ENCODE data around the gene JSRP1.

The JSRP1 gene

DNA sequence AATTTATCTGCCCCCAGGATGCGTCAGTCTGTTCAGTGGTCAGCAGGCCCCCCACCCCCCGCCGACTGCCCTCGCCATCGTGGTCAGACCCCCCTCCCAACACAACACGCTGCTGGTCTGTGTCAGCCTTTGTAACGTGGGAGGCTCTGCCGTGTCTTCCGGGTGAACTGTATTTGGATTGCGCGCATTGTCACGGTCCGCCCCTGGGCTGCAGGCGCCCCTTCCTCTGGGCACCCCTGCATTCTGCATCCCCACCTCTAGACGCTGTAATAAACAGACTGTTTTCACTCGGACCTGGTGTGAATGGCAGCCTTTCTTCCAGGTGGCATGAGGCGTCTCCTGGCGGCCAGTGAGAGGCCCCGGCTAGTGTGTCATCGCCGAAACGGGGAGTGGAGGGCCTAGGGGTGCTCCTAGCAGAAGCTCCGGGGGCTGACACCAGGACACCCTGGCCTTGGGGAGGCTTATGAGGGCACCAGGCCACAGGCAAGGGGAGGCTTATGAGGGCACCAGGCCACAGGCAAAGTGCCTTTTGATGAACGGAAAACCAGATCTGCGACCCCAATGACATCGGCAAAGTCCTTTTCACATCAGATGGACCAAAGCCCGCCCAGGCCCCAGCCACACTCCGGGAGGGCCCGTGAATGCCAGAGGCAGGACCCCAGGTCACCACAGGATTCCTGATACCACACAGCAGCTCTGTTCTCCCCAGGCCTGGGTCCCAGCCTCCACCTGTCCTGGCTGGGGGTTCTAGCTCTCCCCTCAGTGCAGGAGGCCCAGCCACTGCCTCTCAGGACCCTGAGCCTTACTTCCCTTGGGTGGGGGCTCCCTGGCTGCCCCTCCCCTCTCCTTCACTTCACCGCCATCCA lies 23.7 kb downstream of the JSRP1 start:
- DNase-seq (ENCODE audit: low spot score) = no peak

DNA sequence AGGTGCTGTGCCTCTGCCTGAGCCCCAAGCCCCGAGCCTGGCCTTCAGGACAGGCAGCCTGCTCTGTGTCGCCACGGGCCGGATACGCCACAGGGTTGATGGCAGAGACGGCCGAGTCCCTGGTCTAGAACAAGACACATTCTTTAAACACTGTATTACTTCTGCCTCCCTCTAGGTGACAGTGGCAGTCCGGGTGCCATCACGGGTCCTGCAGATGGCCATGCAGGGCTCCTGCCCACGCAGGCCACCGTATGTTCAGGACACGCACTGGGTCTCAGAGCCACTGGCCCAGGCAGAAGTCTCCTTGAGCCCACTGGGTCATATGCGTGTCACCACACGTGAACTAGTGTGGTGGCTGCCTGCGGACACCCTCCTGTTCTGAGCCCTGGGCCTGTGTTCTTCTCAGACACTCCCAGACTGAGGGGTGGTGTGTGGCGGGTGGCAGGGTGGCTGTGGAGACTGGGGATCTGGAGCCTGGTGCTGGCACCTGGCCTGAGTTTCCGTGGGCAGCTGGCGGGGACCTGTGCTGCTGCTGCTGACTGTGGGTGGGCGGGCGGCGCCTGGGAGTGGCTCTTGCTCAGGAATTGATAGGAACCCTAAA lies 24.5 kb downstream of the JSRP1 start:
- peak; percentile 79 for DNase-seq (ENCODE audit: low spot score)

DNA sequence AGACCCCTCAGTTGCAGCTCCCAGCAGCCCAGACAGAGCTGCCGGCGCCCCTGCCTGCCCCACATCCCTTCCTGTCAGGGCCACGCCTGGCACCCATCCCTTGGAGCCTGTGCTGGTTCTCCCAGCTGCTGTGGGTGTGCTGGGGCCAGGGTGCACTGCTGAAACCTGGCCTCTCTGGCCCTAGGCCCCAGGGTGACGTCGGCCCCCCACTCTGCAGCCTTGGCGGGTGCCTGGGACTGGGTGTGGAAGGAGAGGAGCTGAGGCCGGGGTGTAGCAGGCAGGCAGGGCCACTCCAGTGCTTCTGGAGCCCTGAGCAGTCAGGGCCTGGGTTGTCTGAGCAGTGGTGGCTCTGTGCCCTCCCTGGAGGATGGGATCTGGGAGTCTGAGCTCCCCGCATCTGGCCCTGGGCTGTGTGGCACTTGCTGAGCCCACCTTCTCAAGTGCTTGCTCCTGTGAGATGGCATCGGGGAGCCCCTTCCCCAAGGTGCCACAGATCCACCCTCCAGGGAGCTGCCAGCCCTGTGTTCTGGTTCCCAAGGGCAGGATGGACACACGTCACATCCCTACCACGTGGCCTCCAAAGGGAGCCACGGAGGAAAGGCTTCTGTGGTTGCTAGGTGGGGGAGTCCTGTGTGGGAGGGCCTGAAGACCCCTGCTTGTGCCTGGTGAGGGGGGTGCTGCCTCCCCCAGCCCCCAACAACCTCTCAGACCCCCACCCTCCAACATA lies 25.2 kb downstream of the JSRP1 start:
- DNase-seq (ENCODE audit: low spot score) = no peak

DNA sequence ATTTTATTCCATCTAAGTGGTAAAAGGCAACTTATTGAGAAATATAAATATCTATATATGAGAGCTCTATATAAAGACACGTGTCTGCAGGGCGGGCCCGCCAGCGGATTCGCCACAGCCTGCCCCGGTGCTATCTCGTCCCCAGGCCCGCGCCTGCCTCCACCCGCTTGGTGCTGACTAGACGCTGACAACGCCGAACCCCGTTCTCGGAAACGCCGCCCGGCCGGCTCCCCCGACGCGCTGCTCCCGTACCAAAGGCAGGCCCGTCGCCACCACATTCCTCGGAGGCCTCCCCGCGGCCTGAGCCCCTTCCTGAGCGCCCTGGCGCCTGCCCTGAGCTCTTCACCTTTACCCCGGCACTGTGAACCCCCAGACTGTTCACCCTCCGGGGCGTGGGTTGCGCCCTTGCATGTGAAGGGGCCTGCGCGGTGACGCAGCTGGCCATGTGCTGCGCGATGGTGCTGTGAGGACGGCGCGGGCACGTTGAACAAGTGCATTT lies 26.1 kb downstream of the JSRP1 start:
- no peak for DNase-seq (ENCODE audit: low spot score)

DNA sequence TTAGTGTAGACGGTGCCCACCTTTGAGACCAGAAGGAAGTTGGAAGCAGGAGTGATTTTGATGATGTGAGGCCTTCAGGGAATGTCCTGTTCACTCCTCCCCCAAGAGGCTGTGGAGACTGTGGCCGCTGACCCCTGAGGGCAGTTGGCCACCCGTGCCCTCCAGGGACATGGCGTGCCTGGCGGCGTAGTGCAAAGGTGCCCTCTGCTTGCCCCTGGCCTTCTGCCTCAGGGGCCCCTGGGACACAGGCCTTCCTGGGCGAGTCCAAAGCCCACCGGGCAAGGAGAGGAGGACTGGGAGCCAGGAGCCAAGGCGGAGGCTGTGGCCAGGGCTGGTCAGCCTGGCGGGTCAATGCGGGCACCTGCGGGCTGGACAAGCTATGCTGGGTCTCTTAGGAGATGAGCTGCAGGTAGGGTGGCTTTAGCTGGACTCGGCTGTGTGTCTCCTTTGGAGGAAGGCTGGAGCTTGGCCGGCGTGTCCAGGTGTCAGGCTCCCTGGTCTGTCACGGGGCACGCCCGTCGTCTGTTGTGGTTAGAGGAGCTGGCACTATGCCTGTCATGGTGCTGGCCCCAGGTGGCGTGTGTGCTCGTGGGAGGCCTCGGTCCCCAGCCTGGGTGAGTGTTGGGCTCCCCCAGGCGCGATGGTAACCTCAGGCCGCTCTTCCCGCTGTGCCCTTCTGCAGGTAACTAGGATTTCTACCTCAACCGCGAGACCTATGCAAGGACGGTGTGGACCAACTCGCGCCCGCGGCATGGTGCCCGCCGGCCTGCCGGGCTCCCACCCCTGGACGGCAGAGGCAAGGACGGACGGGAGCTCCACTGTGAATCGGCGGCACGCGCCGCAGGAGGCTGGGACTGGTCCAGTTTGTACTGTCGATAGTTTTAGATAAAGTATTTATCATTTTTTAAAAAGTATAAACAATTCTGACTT lies 26.8 kb downstream of the JSRP1 start:
- DNase-seq (ENCODE audit: low spot score) = no peak

DNA sequence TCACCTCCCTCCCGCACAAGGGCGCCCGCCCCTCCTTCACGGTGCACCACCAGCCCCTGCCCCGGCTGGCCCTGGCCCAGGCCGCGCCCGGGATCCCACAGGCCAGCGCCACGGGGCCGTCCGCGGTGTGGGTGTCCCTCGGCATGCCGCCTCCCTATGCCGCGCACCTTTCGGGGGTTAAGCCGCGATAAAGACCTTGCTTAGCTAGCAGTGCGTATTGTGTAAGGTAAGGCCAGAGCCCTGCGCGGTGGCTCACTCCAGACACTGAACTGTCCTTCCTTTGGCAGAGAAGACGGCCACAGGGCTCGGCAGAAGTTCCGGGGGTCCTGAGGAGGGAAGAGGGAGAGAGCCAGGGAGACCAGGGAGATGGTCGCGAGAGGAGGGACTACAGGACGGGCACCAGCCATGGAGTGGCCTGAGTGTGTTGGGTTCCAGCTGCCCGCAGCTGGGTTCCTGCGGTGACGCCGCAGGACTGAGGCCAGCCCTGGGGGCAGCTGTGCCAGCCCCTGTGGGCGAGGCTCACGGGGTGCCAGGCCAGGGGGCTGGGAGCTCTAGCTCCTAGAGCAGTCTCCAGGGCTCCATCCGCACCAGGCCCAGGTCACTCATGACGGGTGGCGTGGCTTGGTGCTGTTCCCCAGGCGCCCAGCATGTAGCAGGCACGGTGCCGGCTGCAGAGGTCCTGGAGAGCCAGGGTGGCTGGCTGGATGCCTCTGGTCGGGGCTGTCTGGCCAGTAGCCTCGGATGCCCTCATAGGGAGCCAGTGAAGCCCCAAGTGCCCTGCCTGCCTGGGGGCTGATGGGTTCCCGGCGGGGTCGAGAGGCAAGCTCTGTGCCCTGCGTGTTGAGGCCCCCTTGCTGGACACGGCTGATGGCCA lies 27.8 kb downstream of the JSRP1 start:
- no peak for DNase-seq (ENCODE audit: low spot score)

DNA sequence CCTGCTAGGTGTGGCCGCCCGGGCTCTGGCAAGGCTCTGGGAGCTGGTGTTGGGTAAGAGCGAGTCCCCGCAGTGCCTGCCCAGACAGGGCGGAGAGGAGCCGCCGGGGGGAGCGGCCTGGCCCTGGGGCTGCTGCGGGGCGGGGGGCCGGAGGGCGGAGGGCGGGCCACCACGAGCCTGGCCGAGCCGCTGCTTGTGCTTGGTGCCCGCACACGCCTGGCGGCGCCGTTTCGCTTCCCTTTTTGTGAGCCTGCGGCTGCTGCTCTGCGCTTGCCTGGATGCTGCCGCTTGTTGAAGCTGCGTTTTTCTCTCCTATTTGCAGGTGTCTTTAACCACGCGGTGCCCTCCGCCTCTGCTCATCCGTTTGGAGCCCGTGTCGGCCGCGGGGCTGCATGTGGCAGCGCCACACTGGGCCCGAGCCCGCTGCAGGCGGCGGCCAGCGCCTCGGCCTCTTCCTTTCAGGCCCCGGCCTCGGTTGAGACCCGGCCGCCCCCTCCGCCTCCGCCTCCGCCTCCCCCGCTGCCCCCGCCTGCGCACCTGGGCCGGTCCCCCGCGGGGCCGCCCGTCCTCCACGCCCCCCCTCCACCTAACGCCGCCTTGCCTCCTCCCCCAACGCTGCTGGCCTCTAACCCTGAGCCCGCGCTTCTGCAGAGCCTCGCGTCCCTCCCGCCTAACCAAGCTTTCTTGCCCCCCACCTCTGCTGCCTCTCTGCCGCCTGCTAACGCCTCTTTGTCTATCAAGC lies 28.6 kb downstream of the JSRP1 start:
- DNase-seq (ENCODE audit: low spot score) = no peak

DNA sequence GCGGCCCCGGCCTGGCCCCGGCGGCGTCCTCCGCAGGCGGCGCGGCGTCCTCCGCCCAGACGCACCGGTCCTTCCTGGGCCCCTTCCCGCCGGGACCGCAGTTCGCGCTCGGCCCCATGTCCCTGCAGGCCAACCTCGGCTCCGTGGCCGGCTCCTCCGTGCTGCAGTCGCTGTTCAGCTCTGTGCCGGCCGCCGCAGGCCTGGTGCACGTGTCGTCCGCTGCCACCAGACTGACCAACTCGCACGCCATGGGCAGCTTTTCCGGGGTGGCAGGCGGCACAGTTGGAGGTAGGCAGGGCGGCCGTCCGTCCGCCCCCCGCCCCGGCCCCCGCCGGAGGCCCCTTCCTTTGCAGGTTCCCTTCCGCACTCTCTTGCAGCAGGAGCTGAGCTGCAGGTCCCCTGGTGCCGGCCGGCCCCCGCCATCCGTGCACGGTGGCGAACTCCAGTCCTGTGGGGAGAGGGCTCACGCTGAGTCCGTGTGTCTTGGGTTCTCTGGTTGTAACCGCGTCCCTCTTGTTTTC lies 29.3 kb downstream of the JSRP1 start:
- no peak for DNase-seq (ENCODE audit: low spot score)

DNA sequence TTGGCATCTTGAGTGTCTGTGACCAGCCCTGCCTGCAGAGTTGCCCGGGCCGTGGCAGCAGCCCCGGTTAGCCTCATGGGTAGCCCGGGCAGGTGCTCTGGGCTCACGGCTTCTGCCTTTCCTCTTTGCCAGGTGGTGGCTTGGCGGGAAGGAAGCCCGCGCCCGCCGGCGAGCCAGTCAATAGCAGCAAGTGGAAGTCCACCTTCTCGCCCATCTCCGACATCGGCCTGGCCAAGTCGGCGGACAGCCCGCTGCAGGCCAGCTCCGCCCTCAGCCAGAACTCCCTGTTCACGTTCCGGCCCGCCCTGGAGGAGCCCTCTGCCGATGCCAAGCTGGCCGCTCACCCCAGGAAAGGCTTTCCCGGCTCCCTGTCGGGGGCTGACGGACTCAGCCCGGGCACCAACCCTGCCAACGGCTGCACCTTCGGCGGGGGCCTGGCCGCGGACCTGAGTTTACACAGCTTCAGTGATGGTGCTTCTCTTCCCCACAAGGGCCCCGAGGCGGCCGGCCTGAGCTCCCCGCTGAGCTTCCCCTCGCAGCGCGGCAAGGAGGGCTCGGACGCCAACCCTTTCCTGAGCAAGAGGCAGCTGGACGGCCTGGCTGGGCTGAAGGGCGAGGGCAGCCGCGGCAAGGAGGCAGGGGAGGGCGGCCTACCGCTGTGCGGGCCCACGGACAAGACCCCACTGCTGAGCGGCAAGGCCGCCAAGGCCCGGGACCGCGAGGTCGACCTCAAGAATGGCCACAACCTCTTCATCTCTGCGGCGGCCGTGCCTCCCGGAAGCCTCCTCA lies 30.0 kb downstream of the JSRP1 start:
- DNase-seq (ENCODE audit: low spot score) = no peak

DNA sequence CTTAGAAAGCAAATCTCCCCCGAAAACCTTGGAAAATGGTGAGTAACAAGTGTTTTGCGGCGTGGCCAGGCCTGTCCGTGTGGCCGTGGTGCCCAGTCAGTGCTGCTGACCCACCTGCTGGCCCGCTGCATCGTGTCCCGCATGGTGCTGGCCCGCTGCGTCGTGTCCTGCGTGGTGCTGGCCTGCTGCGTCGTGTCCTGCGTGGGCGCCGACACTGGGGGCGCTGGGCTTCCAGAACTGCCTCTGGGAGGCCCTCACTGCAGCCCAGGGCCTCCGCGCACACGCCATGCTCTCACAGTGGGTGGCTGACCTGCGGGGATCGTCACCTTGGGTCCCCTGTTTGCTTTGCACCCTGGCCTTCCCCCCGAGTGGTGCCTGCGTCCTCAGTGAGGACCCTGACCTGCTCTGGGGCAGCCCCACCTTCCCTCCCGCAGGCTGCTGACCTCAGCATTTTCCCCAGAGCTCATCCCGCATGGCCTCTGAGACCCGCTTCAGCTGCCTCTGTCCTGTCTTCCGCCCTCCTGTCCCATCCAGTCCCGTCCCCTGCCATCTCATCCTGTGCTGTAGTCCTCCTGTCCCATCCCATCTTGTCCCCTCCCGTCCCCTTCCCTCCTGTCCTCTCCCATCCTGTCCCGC lies 30.7 kb downstream of the JSRP1 start:
- DNase-seq (ENCODE audit: low spot score) = no peak

DNA sequence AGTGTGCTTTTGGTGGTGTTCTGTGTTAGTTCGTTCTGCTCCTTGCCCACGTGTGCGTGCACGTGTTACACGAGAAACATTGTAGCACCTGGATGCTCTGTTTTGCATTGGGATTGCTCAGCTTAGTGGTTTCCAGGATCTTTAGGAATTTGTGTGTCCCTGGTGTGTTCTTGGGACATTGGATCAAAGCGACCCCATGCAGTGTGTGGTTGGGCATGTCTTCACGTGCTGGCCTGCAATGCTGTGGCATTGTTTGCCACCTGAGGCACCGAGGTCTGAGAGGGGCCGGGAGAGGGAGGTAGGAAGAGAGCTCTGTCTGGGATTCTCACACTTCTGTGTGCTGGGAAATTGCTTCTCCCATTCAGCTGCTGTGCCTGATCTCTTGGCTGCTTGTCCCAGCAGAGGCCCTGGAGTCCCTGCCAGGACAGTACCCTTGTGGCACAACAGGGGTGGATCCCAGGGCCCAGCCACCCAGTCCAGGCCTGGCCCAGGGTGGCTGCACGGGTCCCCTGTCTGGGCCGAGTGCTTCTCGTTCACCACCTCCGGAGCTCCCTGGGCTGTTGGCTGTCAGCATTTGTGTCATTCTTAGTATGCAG lies 31.4 kb downstream of the JSRP1 start:
- DNase-seq (ENCODE audit: low spot score) = no peak

DNA sequence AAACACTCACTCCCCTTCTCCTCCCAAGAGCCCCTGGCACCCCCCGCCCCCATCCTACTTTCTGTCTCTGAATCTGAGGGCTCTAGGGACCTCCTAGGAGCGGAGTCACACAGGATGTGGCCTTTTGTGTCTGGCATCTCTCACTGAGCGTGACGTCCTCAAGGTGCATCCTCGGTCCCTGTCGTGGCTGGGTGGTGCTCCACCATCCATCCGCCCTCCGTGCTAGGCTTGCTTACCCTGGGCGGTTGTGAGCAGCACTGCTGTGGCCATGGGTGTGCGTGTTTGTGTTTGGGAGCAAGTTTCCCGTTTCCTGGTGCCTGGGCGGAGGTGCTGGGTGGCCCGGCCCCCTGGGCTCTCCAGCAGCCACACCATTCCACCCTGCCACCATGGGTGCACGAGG lies 32.3 kb downstream of the JSRP1 start:
- no peak for DNase-seq (ENCODE audit: low spot score)

DNA sequence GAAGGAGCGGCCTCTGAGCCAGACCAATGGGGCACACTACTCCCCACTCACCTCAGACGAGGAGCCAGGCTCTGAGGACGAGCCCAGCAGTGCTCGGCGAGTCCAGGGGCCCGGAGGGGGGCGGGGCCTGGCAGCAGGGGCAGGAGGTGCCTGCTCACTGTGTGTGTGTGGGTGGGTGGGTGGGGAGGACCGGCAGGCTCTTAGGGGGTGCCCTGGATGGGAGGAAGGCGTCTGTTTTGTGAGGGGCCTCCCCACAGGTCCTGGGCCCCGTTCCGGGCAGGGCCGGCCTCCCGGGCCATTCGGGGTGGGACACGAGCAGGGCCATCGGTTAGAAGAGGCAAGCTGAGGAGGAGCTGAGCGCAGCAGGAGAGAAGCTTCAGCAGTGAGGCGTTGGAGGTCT lies 32.8 kb downstream of the JSRP1 start:
- no peak for DNase-seq (ENCODE audit: low spot score)

DNA sequence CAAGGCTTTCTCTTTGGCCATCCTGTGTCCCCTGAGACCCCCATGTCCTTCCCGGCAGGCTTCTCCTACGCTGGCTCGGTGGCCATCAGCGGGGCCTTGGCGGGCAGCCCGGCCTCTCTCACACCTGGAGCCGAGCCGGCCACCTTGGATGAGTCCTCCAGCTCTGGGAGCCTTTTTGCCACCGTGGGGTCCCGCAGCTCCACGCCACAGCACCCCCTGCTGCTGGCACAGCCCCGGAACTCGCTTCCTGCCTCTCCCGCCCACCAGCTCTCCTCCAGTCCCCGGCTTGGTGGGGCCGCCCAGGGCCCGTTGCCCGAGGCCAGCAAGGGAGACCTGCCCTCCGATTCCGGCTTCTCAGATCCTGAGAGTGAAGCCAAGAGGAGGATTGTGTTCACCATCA lies 34.3 kb downstream of the JSRP1 start:
- no peak for DNase-seq (ENCODE audit: low spot score)

DNA sequence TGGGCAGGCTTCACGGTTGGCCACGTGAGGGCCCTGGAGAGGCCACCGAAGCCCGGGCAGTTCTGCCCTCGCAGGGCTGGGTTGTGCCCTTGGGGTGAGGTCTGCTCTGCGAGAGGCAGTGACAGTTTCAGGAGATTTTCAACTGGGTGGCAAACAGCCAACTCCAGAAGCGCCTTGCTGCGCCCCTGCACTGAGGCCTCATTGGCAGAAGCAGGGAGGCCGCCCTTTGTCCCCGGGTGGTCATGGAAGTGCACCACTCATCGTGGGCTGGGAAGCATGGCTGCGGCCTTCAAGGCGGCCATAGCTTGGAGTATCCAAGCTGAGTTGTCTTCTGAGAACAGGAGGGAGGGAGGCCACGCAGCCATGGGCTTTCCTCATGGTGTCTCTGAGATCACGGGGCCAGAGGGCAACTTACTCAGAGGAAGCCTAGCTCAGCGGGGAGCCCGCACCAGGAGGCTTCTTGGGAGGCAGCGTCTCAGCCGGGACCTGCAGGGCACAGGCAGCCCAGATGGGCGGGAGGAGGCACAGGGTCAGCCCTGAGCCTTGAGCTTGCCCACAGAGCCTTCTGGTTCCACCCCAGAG lies 34.9 kb downstream of the JSRP1 start:
- no peak for DNase-seq (ENCODE audit: low spot score)

DNA sequence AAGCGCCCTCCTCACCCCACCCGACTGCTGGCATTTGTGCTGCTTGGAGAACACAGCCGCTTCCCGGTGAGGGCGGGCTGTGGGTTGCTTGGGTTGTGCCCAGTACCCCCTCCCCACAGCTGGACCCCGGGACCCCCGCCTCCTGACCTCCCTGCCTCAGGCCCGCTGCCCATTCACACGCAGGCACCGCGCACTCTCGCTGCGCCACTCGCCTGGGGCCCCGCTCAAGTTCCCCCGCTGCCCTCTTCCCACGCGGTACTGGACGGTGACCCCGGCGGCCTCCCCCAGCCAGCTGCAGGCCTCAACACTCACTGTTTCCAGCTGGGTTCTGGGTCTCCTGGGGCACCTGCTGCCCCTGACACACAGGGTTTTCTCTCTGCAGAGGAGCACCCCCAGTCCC lies 36.5 kb downstream of the JSRP1 start:
- no peak for DNase-seq (ENCODE audit: low spot score)

DNA sequence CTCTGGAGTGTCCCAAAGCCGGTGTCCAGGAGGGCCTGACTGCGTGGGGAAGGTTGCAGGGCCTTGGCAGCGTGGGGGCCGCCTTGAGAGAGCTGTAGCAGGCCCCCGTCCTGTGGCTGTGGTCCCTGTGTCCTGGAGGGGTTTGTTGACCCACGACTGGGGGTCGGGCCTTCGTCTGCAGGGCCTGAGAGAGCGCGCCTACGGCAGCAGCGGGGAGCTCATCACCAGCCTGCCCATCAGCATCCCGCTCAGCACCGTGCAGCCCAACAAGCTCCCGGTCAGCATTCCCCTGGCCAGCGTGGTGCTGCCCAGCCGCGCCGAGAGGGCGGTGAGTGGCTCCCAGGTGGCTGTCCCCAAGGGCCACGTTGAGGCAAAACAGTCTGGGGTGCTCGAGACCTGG lies 38.6 kb downstream of the JSRP1 start:
- DNase-seq (ENCODE audit: low spot score) = no peak
